Stimulated activated CD8-positive, alpha-beta memory T cell treated with anti-CD3 and anti-CD28 coated beads, Interleukin-12 subunit alpha, Interleukin-12 subunit beta, amount 100 ng/mL, for 24 hours (primary cell): Measurements from ENCODE around the gene PRC1.
"Not testable (repeated sequence)": the region's sequence is repeated elsewhere in the genome, so short reads cannot be mapped to it uniquely, and the experiment has no call there.

Source experiments
- DNase-seq: peaks from one replicate; pipeline ENCODE4 v3.0.0-alpha.2; 2020; ENCODE audit errors: extremely low read depth

The PRC1 gene, protein sequence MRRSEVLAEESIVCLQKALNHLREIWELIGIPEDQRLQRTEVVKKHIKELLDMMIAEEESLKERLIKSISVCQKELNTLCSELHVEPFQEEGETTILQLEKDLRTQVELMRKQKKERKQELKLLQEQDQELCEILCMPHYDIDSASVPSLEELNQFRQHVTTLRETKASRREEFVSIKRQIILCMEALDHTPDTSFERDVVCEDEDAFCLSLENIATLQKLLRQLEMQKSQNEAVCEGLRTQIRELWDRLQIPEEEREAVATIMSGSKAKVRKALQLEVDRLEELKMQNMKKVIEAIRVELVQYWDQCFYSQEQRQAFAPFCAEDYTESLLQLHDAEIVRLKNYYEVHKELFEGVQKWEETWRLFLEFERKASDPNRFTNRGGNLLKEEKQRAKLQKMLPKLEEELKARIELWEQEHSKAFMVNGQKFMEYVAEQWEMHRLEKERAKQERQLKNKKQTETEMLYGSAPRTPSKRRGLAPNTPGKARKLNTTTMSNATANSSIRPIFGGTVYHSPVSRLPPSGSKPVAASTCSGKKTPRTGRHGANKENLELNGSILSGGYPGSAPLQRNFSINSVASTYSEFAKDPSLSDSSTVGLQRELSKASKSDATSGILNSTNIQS

DNA sequence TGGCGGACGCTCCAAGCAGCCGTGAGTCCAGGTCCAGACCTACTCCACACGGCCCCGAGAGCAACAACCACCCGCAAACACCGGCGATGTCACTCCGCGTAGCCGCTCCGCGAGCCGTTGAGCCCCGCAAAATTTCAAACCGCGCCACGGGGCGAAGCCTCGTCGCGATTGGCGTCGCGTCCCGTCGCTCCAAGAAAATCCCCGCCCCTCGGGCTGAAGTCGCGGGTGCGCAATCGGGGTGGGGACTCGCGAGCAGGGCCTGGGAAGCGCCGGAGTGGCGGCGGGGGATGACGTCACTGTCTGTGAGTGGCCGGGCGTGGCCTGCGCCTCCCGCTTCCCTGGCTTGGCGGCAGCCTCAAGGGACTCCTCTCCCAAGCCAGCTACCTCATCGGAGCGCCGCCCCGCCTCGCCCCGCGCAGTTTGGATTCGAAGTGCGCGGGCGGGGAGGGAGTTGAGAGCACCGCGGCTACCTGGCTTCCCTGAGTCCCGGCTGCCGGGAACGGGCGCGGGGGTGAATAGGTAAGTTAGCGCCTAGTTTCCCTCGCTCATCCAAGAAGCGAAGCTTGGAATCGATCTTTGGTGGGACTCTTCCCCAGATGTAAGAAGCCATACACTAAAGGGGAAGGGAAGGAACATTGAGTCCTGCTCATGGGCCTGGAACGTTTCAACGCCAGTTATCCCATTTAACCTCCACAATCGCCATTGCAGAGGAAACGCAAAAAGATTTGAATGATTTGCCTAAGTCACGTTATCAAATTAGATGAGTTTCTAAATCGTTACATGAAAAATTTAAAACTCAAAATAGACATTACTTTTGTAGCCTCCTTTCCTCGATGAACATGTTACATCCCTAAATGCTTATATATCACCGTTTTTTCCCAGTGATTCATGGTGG is at the start of gene PRC1:
Gene PRC1, minus strand, starts transcription at position 119 of the 895 bp plus-strand sequence. Its CDS starts 118 bp downstream, at position 1.
- peak; percentile 96 for DNase-seq

GRCh38 chr15:91043202-91043874 is 49.0 kb upstream of the PRC1 start:
- DNase-seq: no peak

- DNase-seq: no peak
Measured at GRCh38 chr15:91040856-91041255, 46.5 kb upstream of the PRC1 start.

GRCh38 chr15:91039996-91040395 is 45.7 kb upstream of the PRC1 start:
- no peak for DNase-seq

DNA sequence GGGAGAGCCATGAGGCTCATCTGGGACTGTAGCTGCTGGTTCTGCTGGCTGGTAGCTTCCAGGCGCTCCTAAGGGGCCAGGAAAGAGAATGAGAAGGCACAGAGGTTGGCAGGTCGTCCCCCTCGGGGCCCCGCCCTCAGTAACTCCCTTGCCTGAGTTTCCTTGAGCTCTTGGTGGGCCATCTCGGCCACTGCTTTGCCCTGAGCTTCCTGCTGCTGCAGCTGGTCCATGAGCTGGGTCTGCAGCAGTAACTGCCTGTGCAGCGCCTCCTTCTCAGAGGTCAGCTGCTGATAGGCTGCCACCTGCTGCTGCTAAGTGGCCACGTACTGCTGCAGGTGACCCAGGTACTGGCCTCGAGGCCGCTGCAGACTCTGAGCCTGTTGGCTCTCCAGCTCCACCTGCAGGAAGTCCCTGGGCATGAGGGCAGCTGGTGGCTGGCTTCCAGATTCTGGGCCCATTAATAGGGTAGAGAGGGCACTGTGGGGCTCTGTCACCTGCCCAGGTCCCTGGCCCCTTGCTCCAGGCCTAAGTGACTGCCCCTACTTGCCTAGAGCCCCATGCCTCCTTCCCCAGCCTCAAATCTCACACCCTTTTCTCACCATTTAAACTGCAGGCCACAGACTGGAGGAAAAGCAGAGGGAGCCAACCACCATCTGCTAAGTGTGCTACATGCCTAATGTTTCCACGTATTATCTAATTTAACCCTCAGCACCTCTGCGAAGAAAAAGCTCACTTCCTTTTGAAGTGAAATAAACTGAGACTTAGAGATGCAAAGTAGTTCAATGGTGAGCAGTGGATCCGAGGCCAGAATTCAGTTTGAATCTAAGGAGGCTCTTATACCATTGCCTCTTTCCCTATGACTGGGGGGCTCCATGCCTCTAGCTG is 38.8 kb upstream of the PRC1 start:
- no peak for DNase-seq

DNA sequence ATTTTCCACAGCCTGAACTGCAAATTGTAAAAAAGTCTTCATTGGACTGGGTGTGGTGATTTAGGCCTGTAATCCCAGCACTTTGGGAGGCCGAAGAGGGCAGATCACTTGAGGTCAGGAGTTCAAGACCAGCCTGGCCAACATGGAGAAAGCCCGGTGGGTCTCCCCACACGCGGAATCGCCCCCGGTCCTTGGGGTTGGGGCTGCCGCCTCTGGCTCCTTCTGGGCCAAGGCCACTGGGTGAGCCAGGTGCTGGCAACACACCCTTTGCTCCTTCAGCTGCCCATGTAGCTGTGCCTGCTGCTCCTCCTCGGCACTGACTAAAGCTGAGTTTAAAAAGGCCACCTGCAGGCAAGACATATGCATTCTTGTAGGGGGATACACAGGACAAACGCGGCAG is 37.5 kb upstream of the PRC1 start:
- no peak for DNase-seq

- no peak for DNase-seq
Measured at GRCh38 chr15:91027677-91028076, 33.3 kb upstream of the PRC1 start.

DNA sequence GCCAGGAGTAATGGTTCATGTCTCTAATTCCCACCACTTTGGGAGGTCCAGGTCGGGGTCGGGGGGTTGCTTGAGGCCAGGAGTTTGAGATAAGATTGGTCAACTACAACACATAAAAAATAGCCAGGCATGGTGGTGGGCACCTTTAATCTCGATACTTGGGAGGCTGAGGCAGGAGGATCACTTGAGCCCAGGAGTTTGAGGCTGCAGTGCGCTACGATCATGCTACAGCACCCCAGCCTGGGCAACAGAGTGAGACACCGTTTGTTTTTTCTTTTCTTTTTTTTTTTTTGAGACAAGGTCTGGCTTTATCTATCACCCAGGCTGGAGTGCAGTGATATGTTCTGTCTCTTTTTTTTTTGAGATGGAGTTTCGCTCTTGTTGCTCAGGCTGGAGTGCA is 29.4 kb upstream of the PRC1 start:
- no peak for DNase-seq

DNA sequence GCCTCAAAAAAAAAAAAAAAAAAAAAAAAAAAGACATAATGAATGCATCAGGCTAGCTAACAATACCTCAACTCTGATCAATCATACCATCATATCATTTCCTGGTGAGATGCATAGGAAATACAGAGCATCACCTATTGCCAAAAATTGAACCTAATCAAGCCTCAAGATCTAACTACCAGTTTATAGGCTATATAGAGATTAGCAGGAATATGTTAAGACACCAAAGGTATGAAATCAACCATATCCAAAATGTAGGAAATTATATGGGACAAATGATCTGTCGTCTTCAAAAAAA is 28.4 kb upstream of the PRC1 start:
- no peak for DNase-seq

DNA sequence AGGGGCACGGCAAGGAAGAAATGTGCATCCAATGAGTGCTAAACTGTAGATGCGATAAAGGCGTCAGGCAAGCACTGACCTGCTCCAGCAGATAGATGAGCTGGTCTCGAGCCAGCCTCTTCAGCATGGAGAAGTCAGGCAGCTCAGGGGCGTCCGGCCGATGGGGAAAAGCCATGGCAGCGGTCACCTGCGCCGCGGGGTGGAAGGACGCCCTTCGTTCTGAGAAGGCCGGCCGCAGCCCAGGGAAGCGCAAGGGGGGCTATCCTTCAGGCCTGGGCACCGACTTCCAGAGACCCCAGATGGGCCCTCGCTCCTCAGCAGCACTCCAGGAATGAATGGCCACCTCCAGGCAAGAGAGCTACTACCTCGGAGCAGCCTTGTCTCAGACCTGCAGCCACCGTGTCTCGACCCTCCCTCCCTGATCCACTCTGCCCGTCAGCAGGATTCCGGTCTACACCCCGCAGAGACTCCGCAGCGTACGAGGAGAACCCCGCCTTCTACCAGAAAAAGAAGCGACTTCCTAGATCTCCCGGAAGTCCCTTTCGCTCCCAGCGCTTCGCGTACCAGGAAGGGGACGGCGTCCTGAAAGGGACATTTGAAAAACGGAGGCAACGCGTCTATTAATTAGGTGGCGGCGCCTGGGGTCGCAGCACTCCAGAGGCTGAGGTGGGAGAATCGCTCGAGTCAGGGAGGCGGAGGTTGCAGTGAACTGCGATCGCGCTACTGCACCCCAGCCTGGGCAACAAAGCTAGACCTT is 27.9 kb upstream of the PRC1 start, which contains the start of gene VPS33B:
Gene VPS33B, minus strand, starts transcription at position 520 of the 757 bp plus-strand sequence. Its CDS starts 345 bp downstream, at position 175.
- peak; percentile 46 for DNase-seq

DNA sequence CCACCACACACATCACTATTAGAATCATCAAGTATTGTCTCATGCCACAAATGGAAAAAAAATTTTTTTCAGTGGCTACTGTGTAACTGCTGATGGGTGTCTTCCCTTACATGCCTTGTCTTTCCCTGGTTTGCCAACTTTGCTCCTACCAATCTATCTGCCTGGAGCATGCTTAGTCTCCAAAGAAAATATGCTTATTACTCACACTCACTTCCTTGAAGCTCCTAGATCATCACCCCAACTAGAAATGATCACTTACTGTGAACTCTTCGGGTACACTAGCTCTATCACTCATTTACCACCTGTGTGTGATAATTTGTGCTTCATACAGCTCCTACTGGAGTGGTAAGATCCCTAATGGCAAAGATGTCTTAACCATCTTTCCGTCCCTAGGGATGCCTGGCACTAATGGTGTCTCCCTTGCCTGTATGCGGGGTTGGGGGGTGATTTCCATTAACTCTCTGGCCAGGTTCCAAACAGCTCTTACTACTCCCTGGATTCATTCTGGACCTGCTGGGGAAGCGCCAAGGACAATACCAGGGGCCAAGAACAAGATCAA is 27.3 kb upstream of the PRC1 start:
- DNase-seq: no peak

DNA sequence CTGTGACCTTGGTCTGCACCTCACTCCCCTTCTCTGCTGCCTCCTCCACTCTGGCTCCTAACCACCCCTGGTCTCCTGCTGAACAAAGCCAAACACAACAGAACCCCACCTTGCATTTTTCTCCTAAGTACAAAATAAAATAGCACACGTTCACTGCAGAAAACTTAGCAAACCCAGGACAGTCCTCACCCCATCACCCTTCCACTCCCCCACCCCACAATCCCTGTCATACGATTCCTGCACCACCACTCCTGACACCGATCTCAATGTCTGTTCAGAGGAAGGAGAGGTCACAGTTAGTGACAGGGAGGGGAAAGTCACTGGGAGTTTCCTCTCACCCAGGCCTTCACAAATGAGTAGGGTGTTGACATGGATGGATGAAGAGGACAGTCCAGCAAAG is 23.8 kb upstream of the PRC1 start:
- no peak for DNase-seq

GRCh38 chr15:91017716-91018115 is 23.4 kb upstream of the PRC1 start:
- no peak for DNase-seq

GRCh38 chr15:91013701-91014100 is 19.4 kb upstream of the PRC1 start:
- DNase-seq: not testable (repeated sequence)

GRCh38 chr15:91007266-91007665 is 12.9 kb upstream of the PRC1 start:
- DNase-seq: no peak

DNA sequence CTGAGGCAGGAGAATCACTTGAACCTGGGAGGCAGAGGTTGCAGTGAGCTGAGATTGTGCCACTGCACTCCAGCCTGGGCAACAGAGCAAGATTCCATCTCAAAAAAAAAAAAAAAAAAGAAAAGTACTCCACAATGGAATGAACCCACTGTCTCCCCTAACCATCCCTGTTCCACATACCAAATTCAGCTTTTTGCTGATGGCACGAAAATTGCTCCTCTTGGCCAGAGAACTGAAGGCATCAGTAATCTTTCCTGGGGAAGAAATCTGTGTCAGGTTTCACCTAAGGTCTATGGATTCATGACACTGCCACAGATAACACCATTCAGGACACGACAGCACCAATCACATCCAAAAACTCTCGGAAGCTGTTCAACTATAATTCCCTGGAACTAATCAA is 6.9 kb upstream of the PRC1 start:
- no peak for DNase-seq

DNA sequence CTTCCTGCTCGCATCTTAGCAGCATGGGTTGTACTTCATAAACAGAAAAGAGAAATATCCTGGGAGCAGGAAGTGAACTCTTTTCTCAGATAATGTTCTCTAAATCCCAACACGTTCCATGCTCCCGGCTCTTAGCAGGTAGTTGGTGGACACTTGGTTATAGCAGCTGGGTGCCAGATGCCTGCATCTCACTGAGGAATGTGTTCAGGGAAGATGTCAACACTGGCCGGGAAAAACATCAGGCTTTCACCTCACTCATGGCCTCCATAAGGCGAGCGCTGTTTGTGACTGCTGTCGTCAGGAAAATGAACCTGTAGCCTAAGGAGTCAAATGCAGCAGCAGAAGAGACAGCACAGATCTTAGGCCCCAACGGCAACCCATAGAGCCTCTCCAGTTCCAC is 4.4 kb upstream of the PRC1 start:
- no peak for DNase-seq

GRCh38 chr15:90994059-90994416 is 297 bp downstream of the PRC1 start:
- DNase-seq: no peak

DNA sequence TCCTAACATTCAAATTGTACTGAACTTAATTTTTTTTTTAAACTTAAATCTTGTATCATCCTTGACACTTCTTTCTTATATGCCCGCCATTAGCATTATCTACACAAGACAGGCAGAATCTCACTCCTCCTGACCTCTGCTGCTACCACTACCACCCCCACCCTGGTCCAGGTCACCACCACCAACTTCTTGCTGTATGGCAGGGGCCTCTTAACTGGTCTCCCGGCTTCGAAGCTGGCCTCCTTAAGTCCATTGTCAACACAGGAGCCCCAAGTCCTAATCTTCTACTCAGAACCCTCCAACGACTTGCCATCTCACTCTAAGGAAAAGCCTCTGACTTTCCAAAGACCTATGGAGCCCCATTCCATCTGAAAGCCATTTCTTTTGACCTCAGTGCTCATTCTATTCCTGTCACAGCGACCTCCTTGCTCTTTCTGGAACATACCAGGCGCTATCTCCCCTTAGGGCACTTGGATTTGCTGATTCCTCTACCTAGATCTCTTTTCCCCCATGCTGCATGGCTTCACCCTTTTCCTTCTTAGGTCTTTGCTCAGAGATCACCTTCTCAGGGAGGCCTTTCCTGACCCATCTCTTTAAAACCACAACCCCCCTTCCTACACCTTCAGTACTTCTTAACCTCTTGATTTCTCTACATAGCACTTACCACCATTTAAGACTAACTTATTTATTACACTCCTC is 2.6 kb downstream of the PRC1 start:
- no peak for DNase-seq
